Suppressor macrophage treated with lipopolysaccharide for 4 hours (primary cell): Measurements from ENCODE around the gene CDC27.
"Not testable (repeated sequence)": the region's sequence is repeated elsewhere in the genome, so short reads cannot be mapped to it uniquely, and the experiment has no call there.

Experiments used
- DNase-seq: peaks from one replicate; pipeline ENCODE4 v3.0.0-alpha.2; 2020

The CDC27 gene

GRCh38 chr17:47188876-47189731, at the start of gene CDC27:
CDC27 (minus strand) TSS chr17:47189295; CDS start chr17:47189172, 123 bp downstream.
- DNase-seq: peak; percentile 100

GRCh38 chr17:47238321-47239010, 49.4 kb upstream of the CDC27 start:
- DNase-seq: no peak

- DNase-seq: no peak
Observed at GRCh38 chr17:47237841-47238240, 48.7 kb upstream of the CDC27 start.

DNA sequence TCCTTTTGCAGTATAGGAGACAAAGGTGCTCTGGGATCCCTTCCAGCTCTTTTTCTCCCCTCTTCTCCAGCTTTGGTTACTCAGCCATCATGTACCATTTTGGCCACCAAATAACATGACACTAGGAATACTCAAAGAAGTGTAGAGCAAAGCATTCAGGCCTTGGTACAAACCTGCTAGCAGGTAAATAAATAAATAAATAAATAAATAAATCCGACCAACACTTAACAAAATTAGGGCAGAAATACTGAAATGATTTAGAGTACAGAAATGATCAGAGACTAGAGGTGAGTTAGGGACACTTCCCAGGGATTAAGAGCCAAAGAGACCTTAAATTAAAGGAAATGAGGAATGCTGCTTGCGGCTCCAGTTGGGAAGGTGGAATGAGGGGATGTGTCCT, 46.8 kb upstream of the CDC27 start:
- no peak for DNase-seq

GRCh38 chr17:47235506-47235905, 46.4 kb upstream of the CDC27 start:
- DNase-seq: no peak

DNA sequence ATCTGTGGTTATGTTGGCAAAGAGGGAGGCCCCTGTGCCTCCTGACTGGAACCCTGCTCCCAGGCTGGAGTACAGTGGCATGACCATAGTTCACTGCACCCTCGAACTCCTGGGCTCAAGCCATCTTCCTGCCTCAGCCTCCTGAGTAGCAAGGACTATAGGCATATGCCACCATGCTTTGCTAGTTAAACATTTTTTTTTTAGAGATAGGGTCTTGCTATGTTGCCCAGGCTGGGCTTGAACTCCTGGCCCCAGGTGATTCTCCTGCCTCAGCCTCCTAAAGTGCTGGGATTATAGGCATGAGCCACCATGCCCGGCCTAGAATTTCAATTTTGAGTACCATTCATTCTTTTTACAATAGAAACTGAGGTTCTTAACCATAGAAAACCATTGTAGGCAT, 43.4 kb upstream of the CDC27 start:
- DNase-seq: no peak

DNA sequence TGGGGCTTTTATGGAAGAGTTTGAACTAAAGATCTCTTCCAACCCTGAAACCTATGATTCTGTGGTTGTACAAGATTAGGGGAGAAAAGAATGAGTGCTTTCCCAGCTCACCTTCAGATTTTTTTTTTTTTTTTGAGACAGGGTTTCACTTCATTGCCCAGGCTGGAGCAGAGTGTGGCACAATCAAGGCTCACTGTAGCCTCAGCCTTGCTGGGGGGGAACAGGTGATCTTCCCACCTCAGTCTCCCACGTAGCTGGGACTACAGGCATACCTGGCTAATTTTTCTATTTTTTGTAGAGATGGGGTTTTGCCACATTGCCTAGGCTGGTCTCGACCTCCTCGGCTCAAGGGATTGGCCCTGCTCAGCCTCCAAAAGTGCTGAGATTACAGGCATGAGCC, 42.8 kb upstream of the CDC27 start:
- DNase-seq: no peak

- DNase-seq: no peak
Observed at GRCh38 chr17:47231334-47231733, 42.2 kb upstream of the CDC27 start.

DNA sequence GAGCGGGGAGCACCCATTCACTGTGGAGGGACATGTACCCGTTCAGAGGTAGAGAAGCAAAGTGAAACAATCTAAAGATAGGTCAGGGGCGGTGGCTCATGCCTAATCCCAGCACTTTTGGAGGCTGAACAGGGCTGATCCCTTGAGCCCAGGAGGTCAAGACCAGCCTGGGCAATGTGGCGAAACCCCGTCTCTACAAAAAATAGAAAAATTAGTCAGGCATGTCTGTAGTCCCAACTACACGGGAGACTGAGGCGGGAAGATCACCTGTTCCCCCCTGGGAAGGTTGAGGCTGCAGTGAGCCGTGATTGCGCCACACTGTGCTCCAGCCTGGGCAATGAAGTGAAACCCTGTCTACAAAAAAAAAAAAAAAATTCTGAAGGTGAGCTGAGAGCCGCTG, 41.8 kb upstream of the CDC27 start:
- no peak for DNase-seq

GRCh38 chr17:47229535-47230443, 40.7 kb upstream of the CDC27 start:
- peak; percentile 94 for DNase-seq

GRCh38 chr17:47227862-47228261, 38.8 kb upstream of the CDC27 start:
- no peak for DNase-seq

- peak; percentile 71 for DNase-seq
Observed at GRCh38 chr17:47225911-47226688, 37.0 kb upstream of the CDC27 start.

DNA sequence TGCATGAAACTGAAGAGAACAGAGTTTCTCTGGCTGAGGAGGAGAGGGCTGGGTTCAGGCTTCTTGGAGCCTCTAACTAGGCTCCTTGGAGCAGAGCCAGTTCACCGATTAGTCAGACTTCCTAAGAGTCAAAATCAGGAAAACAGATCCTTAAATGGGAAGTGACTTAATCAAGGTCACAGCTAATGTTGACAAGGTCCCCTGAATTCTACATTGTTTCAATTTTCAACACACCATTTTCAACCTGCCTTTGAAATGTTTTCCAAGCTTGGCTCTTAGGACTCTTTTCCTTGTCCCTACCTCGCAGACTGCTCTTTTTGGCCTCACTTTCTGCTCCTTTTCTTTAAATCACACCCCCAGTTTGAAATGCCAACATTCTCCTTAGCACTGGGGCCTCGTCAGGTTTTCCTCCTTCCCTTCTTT, 36.4 kb upstream of the CDC27 start:
- DNase-seq: peak; percentile 90

GRCh38 chr17:47224966-47225365, 35.9 kb upstream of the CDC27 start:
- DNase-seq: no peak

DNA sequence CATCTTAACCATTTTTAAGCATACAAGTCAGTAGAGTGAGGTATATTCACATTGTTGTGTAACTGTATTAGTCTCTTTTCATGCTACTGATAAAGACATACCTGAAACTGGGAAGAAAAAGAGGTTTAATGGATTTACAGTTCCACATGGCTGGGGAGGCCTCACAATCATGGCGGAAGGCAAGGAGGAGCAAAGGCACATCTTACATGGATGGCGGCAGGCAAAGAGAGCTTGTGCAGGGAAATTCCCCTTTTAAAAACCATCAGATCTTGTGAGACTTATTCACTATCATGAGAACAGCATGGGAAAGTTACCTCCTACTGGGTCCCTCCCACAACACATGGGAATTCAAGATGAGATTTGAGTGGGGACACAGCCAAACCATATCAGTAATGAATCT, 35.0 kb upstream of the CDC27 start:
- not testable (repeated sequence) for DNase-seq

- no peak for DNase-seq
Observed at GRCh38 chr17:47223460-47223859, 34.4 kb upstream of the CDC27 start.

GRCh38 chr17:47223007-47223406, 33.9 kb upstream of the CDC27 start:
- DNase-seq: peak; percentile 21

GRCh38 chr17:47222047-47222446, 33.0 kb upstream of the CDC27 start:
- DNase-seq: no peak

GRCh38 chr17:47221154-47221553, 32.1 kb upstream of the CDC27 start:
- no peak for DNase-seq

GRCh38 chr17:47220531-47220999, 31.5 kb upstream of the CDC27 start:
- no peak for DNase-seq

DNA sequence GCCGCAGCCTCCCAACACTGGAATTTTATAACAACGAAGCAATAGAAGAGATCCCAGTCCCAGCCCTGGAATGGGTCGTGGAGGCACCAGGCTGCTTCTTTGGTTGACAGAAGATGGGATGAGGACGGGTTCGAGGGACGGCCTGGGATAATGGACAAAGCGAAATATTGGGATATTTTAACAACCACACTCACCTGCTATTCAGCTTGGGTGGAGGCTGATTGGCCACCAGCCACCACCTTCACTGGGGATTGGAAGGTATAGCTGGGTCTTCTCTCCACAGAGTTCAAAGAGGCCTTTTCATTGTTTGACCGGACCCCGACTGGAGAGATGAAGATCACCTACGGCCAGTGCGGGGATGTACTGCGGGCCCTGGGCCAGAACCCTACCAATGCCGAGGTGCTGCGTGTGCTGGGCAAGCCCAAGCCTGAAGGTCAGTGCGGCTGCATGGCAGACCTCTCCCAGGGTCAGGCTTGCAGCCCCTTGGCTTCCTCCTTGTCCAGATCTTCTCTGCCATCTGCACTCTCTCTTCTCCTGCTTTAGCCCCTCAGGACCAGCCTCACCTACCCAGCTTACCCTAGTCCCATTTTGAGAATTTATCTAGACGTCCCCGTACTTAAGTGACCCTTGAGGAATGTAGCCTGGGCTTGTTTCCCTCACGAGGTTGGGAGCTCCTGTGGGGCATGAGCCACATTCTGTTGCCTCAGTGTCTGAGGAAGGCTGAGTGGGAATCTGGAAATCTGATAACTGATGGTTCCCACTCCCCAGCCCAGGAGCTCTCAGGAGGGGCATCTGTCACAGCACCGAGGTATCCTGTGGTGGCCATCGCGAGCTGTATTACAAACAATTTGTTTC, 30.8 kb upstream of the CDC27 start:
- DNase-seq: no peak
